Type B pancreatic cell (in vitro differentiated cells): ENCODE data around the gene MYMK. TPM values are rescaled to one million over a fixed set of nuclear protein-coding genes. Genes with fewer than 3 reads are reported as not detected.

Experiments used
- DNase-seq: peaks from one replicate; pipeline ENCODE4 v3.0.0; 2021; ENCODE audit warnings: mixed read lengths; ENCODE audit not compliant: unreplicated experiment; ENCODE audit errors: extremely low spot score
- H3K27ac Mint-ChIP-seq: 2 replicates; pipeline ENCODE4 v1.8.0; 2021; ENCODE audit warnings: mild to moderate bottlenecking, mixed read lengths
- H3K27me3 Mint-ChIP-seq: 2 replicates; pipeline ENCODE4 v1.8.0; 2021; ENCODE audit warnings: mixed read lengths
- H3K36me3 Mint-ChIP-seq: 2 replicates; pipeline ENCODE4 v1.8.0; 2021; ENCODE audit warnings: mixed read lengths
- H3K4me1 Mint-ChIP-seq: one replicate; pipeline ENCODE4 v1.8.0; 2021; ENCODE audit warnings: mixed read lengths; ENCODE audit not compliant: unreplicated experiment
- H3K4me3 Mint-ChIP-seq: 2 replicates; pipeline ENCODE4 v1.8.0; 2021; ENCODE audit warnings: mild to moderate bottlenecking, mixed read lengths
- H3K9me3 Mint-ChIP-seq: 2 replicates; pipeline ENCODE4 v1.8.0; 2021; ENCODE audit warnings: mixed read lengths
- total RNA-seq: library from RNA; stranded (reverse); gene quantifications from 2 replicates; pipeline ENCODE4 v1.2.1, GENCODE V29; 2021; ENCODE audit warnings: low replicate concordance
- TF ChIP-seq, protein P1 (sequence below): fragments of 200-600 bp; sonication (generic); conservative IDR thresholded peaks from 2 replicates; pipeline ENCODE4 v1.5.0; 2021; ENCODE audit warnings: antibody characterized with exemption, mild to moderate bottlenecking

MYMK gene
- total RNA-seq, 1 donor from 2014 or later = not detected

DNA sequence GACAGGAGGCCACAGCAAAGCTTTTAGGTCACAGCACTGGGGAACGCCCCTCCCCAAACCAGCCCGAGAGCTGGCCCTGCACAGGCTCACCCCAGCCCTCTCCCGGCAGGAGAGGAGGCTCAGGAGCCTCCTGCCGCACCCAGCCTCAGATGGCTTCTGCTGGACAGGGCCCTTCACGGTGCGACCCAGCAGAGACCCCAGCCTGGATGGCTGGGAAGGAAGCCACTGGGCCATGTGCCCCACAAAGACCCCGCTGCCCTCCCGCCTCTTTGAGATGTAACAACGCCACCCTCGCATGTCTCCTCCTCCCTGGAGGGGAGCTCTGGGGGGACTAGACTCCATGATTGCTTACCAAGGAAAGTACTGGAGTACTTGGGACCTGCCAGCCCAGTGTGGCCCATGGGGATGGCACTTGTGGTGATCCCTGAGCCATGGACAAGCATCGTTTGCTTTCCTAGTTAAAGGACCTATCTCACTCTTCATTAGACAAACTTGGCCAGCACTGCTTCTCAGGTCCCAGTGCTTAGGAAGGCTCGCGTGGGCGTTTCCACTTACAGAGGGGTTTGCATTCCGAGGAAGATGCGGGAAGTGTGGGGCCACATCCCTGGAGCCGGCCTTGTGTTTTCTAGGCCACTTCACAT lies 9.0 kb downstream of the MYMK start:
- no peaks in the 10 kb centered on the region for H3K36me3 Mint-ChIP-seq
- peaks cover 3% of the 10 kb centered on the region for H3K4me1 Mint-ChIP-seq
- no peak overlapping the region for H3K27ac Mint-ChIP-seq
- DNase-seq = no peak
- no peak overlapping the region for H3K4me3 Mint-ChIP-seq
- no peaks in the 10 kb centered on the region for H3K9me3 Mint-ChIP-seq
- peaks cover 3% of the 10 kb centered on the region for H3K27me3 Mint-ChIP-seq
- TF ChIP-seq, protein P1, sequence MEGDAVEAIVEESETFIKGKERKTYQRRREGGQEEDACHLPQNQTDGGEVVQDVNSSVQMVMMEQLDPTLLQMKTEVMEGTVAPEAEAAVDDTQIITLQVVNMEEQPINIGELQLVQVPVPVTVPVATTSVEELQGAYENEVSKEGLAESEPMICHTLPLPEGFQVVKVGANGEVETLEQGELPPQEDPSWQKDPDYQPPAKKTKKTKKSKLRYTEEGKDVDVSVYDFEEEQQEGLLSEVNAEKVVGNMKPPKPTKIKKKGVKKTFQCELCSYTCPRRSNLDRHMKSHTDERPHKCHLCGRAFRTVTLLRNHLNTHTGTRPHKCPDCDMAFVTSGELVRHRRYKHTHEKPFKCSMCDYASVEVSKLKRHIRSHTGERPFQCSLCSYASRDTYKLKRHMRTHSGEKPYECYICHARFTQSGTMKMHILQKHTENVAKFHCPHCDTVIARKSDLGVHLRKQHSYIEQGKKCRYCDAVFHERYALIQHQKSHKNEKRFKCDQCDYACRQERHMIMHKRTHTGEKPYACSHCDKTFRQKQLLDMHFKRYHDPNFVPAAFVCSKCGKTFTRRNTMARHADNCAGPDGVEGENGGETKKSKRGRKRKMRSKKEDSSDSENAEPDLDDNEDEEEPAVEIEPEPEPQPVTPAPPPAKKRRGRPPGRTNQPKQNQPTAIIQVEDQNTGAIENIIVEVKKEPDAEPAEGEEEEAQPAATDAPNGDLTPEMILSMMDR = no peak

- Mint-ChIP-seq H3K4me1 (peaks cover 3% of the 10 kb centered on the region), H3K9me3 (no peaks in the 10 kb centered on the region), H3K36me3 (no peaks in the 10 kb centered on the region)
These were observed 9.5 kb downstream of the MYMK start for GRCh38 chr9:133515240-133515610.

DNA sequence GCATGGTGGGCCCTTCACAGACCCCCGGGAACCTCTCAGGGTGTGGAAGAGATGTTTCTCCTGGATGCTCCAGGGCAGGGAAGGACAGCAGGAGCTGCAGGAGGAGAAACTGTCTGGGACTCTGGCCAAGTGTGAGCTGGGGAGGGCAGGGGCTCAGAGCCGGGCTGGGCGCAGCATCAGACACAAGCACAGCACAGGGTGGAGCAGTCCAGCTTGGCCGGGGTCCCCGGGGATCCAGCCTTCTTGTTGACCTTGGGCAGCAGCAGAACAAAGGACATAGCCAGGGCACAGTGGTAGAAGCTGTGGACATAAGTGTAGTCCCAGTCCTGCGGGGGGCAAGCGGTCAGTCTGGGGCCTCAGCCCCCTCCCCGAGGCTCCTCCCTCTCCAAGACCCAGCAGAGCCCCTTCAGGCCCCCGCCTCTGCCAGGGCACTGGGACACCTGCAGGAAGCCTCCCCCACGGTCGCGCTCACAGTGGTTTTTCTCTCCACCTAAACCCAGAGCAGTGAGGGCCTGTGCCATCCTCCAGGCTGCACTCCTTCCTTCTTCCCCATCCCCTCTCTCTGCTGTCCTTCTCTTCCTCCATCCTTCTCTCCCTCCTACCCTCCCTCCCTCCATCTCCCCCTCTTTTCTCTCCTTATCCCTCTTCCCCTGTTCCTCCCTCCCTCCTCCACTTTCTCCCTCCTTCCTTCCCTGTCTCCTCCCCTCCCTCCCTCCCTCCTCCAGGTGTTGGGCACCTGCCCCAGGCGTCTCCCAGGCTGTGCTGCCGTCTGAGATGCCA lies 10.1 kb downstream of the MYMK start:
- DNase-seq = no peak
- TF ChIP-seq, protein P1 = no peak
- Mint-ChIP-seq H3K9me3 (no peaks in the 10 kb centered on the region), H3K27me3 (peaks cover under 1% of the 10 kb centered on the region), H3K4me3 (no peak overlapping the region), H3K27ac (no peak overlapping the region), H3K36me3 (no peaks in the 10 kb centered on the region), H3K4me1 (peaks cover 7% of the 10 kb centered on the region)

More at GRCh38 chr9:133515240-133515610, 9.5 kb downstream of the MYMK start:
- Mint-ChIP-seq H3K4me3 (no peak overlapping the region), H3K27ac (no peak overlapping the region), H3K27me3 (peaks cover 3% of the 10 kb centered on the region)
- TF ChIP-seq, protein P1 = no peak
- no peak for DNase-seq

DNA sequence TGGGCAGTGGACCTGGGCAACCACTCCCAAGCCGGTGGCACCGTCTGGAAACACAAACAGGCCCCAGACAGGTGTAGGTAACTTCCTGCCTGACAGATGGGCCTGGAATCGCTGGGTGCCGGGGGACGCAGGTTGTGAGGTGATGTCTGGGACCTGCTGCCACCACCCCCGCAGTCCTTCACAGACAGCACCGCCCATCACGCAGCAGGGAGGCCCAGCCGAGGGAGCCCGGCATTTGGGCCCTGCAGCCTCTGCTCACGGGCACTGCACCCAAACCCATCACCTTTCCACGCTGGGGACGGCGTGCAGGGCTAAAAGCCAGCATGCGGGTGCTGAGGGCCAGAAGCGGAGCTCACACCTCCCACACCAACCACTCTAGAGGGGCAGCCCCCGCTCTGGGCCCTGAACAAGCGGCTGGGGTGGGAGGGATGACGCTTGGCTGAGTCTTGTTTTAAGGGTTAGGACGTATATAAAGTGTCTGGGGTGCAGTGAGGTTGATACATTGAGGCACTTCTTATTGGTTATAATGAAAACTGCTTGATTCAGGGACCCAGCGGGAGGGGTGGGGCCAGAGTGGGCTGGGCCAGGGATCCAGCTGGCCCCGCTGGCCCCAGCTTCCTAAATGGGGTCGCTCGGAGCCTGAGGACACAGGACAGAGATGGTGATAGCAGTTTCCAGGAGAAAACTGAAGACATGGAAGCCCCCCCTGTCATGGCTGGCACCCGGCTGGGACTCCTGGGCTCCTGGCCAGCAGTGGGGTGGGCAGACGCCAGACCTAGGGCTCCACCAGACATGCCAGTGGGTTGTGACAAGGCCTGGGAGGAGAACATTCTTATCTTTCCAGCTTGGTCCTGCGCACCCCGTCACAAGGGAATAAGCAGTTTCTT lies 11.3 kb downstream of the MYMK start:
- no peak for DNase-seq
- H3K9me3 Mint-ChIP-seq = no peaks in the 10 kb centered on the region
- peaks cover 12% of the 10 kb centered on the region for H3K4me1 Mint-ChIP-seq
- H3K27me3 Mint-ChIP-seq = peaks cover 5% of the 10 kb centered on the region
- H3K36me3 Mint-ChIP-seq = no peaks in the 10 kb centered on the region
- H3K4me3 Mint-ChIP-seq = no peak overlapping the region
- no peak overlapping the region for H3K27ac Mint-ChIP-seq
- TF ChIP-seq, protein P1 = no peak

DNA sequence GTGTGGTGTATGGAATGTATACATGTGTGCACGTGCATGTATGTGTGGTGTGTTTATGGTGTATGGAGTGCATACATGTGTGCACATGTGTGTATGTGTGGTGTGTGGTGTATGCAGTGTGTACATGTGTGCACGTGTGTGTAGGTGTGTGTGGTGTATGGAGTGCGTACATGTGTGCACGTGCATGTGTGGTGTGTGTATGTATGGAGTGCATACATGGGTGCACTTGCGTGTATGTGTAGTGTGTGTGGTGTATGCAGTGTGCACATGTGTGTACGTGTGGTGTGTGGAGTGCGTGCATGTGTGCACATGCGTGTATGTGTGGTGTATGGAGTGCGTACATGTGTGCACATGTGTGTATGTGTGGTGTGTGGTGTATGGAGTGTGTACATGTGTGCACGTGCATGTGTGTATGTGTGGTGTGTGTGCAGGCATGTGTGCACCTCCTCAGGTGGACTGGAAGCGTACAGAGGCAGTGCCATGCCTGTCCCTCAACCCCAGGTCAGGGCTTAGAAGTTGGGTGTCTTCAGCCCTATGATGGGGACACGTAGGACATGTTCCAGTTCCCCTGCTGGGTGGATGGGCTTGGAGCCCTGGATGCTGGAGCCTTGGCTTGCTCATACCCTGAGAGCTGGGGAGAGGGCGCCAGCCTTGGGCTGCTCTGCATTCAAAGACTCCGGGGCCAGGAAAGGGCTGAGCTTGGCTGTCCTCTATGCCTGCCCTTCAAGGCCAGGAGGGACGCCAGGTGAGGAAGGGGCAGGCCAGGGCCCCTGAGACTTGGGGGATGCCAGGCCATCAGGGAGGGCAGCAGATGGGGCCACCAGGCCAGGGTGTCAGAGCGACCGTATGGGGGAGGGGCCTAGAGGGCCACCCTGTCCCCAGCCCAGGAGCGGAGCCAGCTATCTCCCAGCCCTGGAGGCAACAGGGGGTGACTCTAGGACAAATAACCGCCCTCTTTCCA lies 12.2 kb downstream of the MYMK start:
- H3K27me3 Mint-ChIP-seq = peaks cover 5% of the 10 kb centered on the region
- peaks cover 12% of the 10 kb centered on the region for H3K4me1 Mint-ChIP-seq
- no peak overlapping the region for H3K4me3 Mint-ChIP-seq

More for the DNA sequence above, 12.2 kb downstream of the MYMK start:
- Mint-ChIP-seq H3K9me3 (no peaks in the 10 kb centered on the region), H3K36me3 (no peaks in the 10 kb centered on the region), H3K27ac (no peak overlapping the region)
- TF ChIP-seq, protein P1 = no peak
- no peak for DNase-seq
